Trophoblast cell (in vitro differentiated cells and primary cell): Measurements from ENCODE around the gene WWTR1.
A peak's percentile ranks its signal among the peaks of the same experiment; 100 is the strongest.

ENCODE experiments used
- DNase-seq, 2 donors: peaks; one replicate each; pipeline ENCODE4 v3.0.0-alpha.2; 2016
- H2AFZ ChIP-seq: 2 replicates; pipeline ENCODE4 v1.6.1; 2013; ENCODE audit warnings: low read length, moderate library complexity, mild to moderate bottlenecking; ENCODE audit not compliant: insufficient read depth, poor library complexity
- H2AK5ac ChIP-seq: 2 replicates; pipeline ENCODE4 v1.6.1; 2013; ENCODE audit warnings: mild to moderate bottlenecking, low read length
- H2BK120ac ChIP-seq: 2 replicates; pipeline ENCODE4 v1.6.1; 2013; ENCODE audit warnings: low read length, mild to moderate bottlenecking, moderate library complexity; ENCODE audit not compliant: insufficient read depth, poor library complexity
- H2BK12ac ChIP-seq: 2 replicates; pipeline ENCODE4 v1.6.1; 2013; ENCODE audit warnings: mild to moderate bottlenecking, low read length, moderate library complexity
- H2BK5ac ChIP-seq: 2 replicates; pipeline ENCODE4 v1.6.1; 2013; ENCODE audit warnings: low read length, low read depth, moderate library complexity, mild to moderate bottlenecking; ENCODE audit not compliant: poor library complexity
- H3K14ac ChIP-seq: 2 replicates; pipeline ENCODE4 v1.6.1; 2013; ENCODE audit warnings: mild to moderate bottlenecking, low read length
- H3K18ac ChIP-seq: 2 replicates; pipeline ENCODE4 v1.6.1; 2013; ENCODE audit warnings: mild to moderate bottlenecking, low read length
- H3K23ac ChIP-seq: 2 replicates; pipeline ENCODE4 v1.6.1; 2013; ENCODE audit warnings: low read length
- H3K27ac ChIP-seq: 2 replicates; pipeline ENCODE4 v1.5.1; 2013; ENCODE audit warnings: low read depth, mild to moderate bottlenecking, inconsistent platforms, low read length, moderate library complexity
- H3K27me3 ChIP-seq: 2 replicates; pipeline ENCODE4 v1.6.1; 2013; ENCODE audit warnings: inconsistent platforms, mild to moderate bottlenecking, low read length, moderate library complexity; ENCODE audit not compliant: insufficient read depth
- H3K36me3 ChIP-seq, 2 experiments: 1 replicate in 1 of 2; 2 replicates in 1 of 2; pipeline ENCODE4 v1.6.1; 2013; ENCODE audit warnings: low read length in 2 of 2, mild to moderate bottlenecking in 2 of 2, moderate library complexity in 1 of 2; ENCODE audit not compliant: insufficient read depth in 2 of 2, control insufficient read depth in 1 of 2
- H3K4ac ChIP-seq: 2 replicates; pipeline ENCODE4 v1.6.1; 2013; ENCODE audit warnings: low read depth, mild to moderate bottlenecking, low read length, moderate library complexity
- H3K4me1 ChIP-seq, 2 experiments: 1 replicate in 1 of 2; 2 replicates in 1 of 2; pipeline ENCODE4 v1.6.1; 2013; ENCODE audit warnings: low read length in 2 of 2, mild to moderate bottlenecking in 2 of 2, moderate library complexity in 1 of 2; ENCODE audit not compliant: insufficient read depth in 2 of 2, control insufficient read depth in 1 of 2
- H3K4me2 ChIP-seq: 2 replicates; pipeline ENCODE4 v1.6.1; 2013; ENCODE audit warnings: inconsistent platforms, mild to moderate bottlenecking, low read length, moderate library complexity
- H3K4me3 ChIP-seq: 2 replicates; pipeline ENCODE4 v1.5.1; 2013; ENCODE audit warnings: mild to moderate bottlenecking, low read depth, low read length, inconsistent platforms
- H3K79me1 ChIP-seq: one replicate; pipeline ENCODE4 v1.6.1; 2013; ENCODE audit warnings: low read length
- H3K79me2 ChIP-seq: 2 replicates; pipeline ENCODE4 v1.6.1; 2013; ENCODE audit warnings: low read length, mild to moderate bottlenecking; ENCODE audit not compliant: control insufficient read depth, insufficient read depth, poor library complexity
- H3K9ac ChIP-seq: 2 replicates; pipeline ENCODE4 v1.6.1; 2013; ENCODE audit warnings: mild to moderate bottlenecking, low read length
- H3K9me3 ChIP-seq: 2 replicates; pipeline ENCODE4 v1.6.1; 2013; ENCODE audit warnings: low read depth, mild to moderate bottlenecking, control low read depth, inconsistent platforms, low read length; ENCODE audit not compliant: insufficient read depth
- H4K12ac ChIP-seq: 2 replicates; pipeline ENCODE4 v1.6.1; 2013; ENCODE audit warnings: low read depth, mild to moderate bottlenecking, low read length, moderate library complexity
- H4K8ac ChIP-seq: 2 replicates; pipeline ENCODE4 v1.6.1; 2013; ENCODE audit warnings: low read depth, mild to moderate bottlenecking, low read length, moderate library complexity
- H4K91ac ChIP-seq: one replicate; pipeline ENCODE4 v1.6.1; 2013; ENCODE audit warnings: low read depth, mild to moderate bottlenecking, low read length, moderate library complexity
- WGBS: extraction: QIAGEN DNeasy Blood & Tissue Kit; methylation state at CpG from one replicate; pipeline ENCODE4 v1.1.7; 2013; ENCODE audit warnings: missing lambda C conversion rate; ENCODE audit not compliant: insufficient read length, insufficient coverage; ENCODE audit errors: extremely low coverage; 5-methylcytosine and 5-hydroxymethylcytosine counted together

WWTR1 gene

GRCh38 chr3:149686996-149687395 lies 29.2 kb upstream of the WWTR1 start:
- Histone ChIP-seq H3K4me1 (peaks cover 5 to 11% of the 10 kb centered on the region in 2 experiments), H3K36me3 (no peaks in the 10 kb centered on the region), H2BK12ac (no peak overlapping the region), H3K9ac (no peak overlapping the region), H4K12ac (no peak overlapping the region), H3K27me3 (no peaks in the 10 kb centered on the region), H3K9me3 (peaks cover 2% of the 10 kb centered on the region), H3K4me2 (no peak overlapping the region), H2AFZ (no peak overlapping the region), H3K14ac (no peak overlapping the region), H3K23ac (no peak overlapping the region), H4K8ac (no peak overlapping the region), H3K79me2 (no peaks in the 10 kb centered on the region), H2AK5ac (no peak overlapping the region), H3K4me3 (no peak overlapping the region), H4K91ac (no peak overlapping the region), H3K27ac (no peak overlapping the region), H3K18ac (no peak overlapping the region), H2BK5ac (no peak overlapping the region), H2BK120ac (no peak overlapping the region), H3K4ac (no peak overlapping the region), H3K79me1 (peaks cover 1% of the 10 kb centered on the region)
- peak; percentile 91 to 96 for DNase-seq
- no CpG with 5 or more reads among the region's 2 CpGs for WGBS

GRCh38 chr3:149678351-149678950 lies 20.6 kb upstream of the WWTR1 start:
- Histone ChIP-seq H2AK5ac (no peak overlapping the region), H4K8ac (no peak overlapping the region)
- no CpG with 5 or more reads among the region's 7 CpGs for WGBS

GRCh38 chr3:149673393-149673792 lies 15.6 kb upstream of the WWTR1 start:
- peak; percentile 64 to 91 for DNase-seq
- no peak overlapping the region for H4K91ac ChIP-seq
- no peak overlapping the region for H2AFZ ChIP-seq
- H3K4me3 ChIP-seq, result no peak overlapping the region
- H3K27ac ChIP-seq, result peak overlapping the region; percentile 98
- H3K9ac ChIP-seq, result no peak overlapping the region
- H2BK5ac ChIP-seq, result peak overlapping the region; percentile 99
- H3K4me1 ChIP-seq, result peaks cover 20 to 32% of the 10 kb centered on the region in 2 experiments
- H3K36me3 ChIP-seq, result no peaks in the 10 kb centered on the region
- H3K9me3 ChIP-seq, result no peaks in the 10 kb centered on the region
- no peak overlapping the region for H3K18ac ChIP-seq
- H2BK12ac ChIP-seq, result no peak overlapping the region
- H4K8ac ChIP-seq, result no peak overlapping the region
- peaks cover 5% of the 10 kb centered on the region for H3K79me2 ChIP-seq
- no peaks in the 10 kb centered on the region for H3K27me3 ChIP-seq
- no CpG with 5 or more reads among the region's 1 CpG for WGBS
- H2AK5ac ChIP-seq, result no peak overlapping the region
- no peak overlapping the region for H3K4ac ChIP-seq
- H3K14ac ChIP-seq, result no peak overlapping the region
- no peak overlapping the region for H3K23ac ChIP-seq
- peaks cover 45% of the 10 kb centered on the region for H3K79me1 ChIP-seq
- H3K4me2 ChIP-seq, result no peak overlapping the region
- H2BK120ac ChIP-seq, result peak overlapping the region; percentile 96
- no peak overlapping the region for H4K12ac ChIP-seq

More at GRCh38 chr3:149678351-149678950, 20.6 kb upstream of the WWTR1 start:
- Histone ChIP-seq H3K79me1 (peaks cover 30% of the 10 kb centered on the region), H3K36me3 (no peaks in the 10 kb centered on the region), H4K12ac (no peak overlapping the region), H2BK12ac (no peak overlapping the region), H3K27ac (peak overlapping the region; percentile 17), H3K79me2 (peaks cover 2% of the 10 kb centered on the region), H3K14ac (no peak overlapping the region), H3K9ac (no peak overlapping the region), H2BK5ac (peak overlapping the region; percentile 73), H2BK120ac (no peak overlapping the region), H3K27me3 (no peaks in the 10 kb centered on the region), H3K4me1 (peaks cover 14 to 19% of the 10 kb centered on the region in 2 experiments), H3K23ac (no peak overlapping the region), H3K4me3 (no peak overlapping the region), H3K4ac (no peak overlapping the region), H3K18ac (no peak overlapping the region), H3K9me3 (no peaks in the 10 kb centered on the region), H2AFZ (no peak overlapping the region), H4K91ac (peak overlapping the region; percentile 52), H3K4me2 (no peak overlapping the region)
- peak; percentile 88 to 93 for DNase-seq

- H2BK12ac ChIP-seq, result peak overlapping the region; percentile 51
- H3K23ac ChIP-seq, result no peak overlapping the region
- H3K36me3 ChIP-seq, result no peaks in the 10 kb centered on the region
- H4K91ac ChIP-seq, result no peak overlapping the region
- no peaks in the 10 kb centered on the region for H3K27me3 ChIP-seq
- H3K27ac ChIP-seq, result peak overlapping the region; percentile 19
- no peak overlapping the region for H3K14ac ChIP-seq
- H3K18ac ChIP-seq, result no peak overlapping the region
- no peak overlapping the region for H2BK120ac ChIP-seq
- no peak overlapping the region for H3K4ac ChIP-seq
- no CpG with 5 or more reads among the region's 10 CpGs for WGBS
- peak; percentile 62 to 76 for DNase-seq
- H3K4me2 ChIP-seq, result no peak overlapping the region
- no peak overlapping the region for H2AFZ ChIP-seq
- H3K4me1 ChIP-seq, result peaks cover 11 to 21% of the 10 kb centered on the region in 2 experiments
- H3K79me2 ChIP-seq, result peaks cover 5% of the 10 kb centered on the region
- H3K9ac ChIP-seq, result no peak overlapping the region
- H2AK5ac ChIP-seq, result no peak overlapping the region
- no peak overlapping the region for H3K4me3 ChIP-seq
- no peak overlapping the region for H4K12ac ChIP-seq
- H4K8ac ChIP-seq, result no peak overlapping the region
- peaks cover 30% of the 10 kb centered on the region for H3K79me1 ChIP-seq
- no peak overlapping the region for H2BK5ac ChIP-seq
- H3K9me3 ChIP-seq, result no peaks in the 10 kb centered on the region
Observed at GRCh38 chr3:149670742-149671492, 13.1 kb upstream of the WWTR1 start.
